B cell (primary cell): ENCODE results near the gene SLC35F3.

Experiments used
- EZH2 ChIP-seq: IDR thresholded peaks from 2 replicates; pipeline ENCODE4 v1.6.1; 2012; ENCODE audit warnings: borderline replicate concordance, low read depth, mild to moderate bottlenecking, moderate library complexity, low read length; ENCODE audit not compliant: insufficient read depth, poor library complexity, severe bottlenecking
- TF ChIP-seq, protein P1 (sequence below): fragments of 200-600 bp; IDR thresholded peaks from one replicate; pipeline ENCODE4 v1.8.0; 2022; ENCODE audit warnings: antibody characterized with exemption, mild to moderate bottlenecking

DNA sequence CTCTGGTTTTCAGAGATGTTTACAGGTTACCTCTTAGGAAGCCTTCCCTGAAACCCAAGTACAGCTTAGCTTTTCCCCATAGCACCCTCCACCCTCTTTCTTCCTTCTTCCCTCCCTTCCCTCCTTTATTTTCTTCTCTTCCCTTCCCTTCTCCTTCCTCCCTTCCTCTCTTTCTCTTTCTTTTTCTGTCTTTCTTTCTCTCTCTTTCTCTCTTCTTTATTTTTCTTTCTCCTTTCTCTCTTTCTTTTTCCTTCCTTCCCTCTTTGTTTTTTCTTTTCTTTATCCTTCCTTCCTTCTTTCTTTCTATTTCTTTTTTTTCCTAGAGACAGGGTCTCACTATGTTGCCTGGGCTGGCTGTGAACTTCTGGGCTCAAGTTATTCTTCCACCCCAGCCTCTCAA is 231.6 kb downstream of the SLC35F3 start:
- TF ChIP-seq, protein P1, sequence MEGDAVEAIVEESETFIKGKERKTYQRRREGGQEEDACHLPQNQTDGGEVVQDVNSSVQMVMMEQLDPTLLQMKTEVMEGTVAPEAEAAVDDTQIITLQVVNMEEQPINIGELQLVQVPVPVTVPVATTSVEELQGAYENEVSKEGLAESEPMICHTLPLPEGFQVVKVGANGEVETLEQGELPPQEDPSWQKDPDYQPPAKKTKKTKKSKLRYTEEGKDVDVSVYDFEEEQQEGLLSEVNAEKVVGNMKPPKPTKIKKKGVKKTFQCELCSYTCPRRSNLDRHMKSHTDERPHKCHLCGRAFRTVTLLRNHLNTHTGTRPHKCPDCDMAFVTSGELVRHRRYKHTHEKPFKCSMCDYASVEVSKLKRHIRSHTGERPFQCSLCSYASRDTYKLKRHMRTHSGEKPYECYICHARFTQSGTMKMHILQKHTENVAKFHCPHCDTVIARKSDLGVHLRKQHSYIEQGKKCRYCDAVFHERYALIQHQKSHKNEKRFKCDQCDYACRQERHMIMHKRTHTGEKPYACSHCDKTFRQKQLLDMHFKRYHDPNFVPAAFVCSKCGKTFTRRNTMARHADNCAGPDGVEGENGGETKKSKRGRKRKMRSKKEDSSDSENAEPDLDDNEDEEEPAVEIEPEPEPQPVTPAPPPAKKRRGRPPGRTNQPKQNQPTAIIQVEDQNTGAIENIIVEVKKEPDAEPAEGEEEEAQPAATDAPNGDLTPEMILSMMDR, result no peak
- no peak for TF ChIP-seq EZH2
